ENCODE measurements around the gene SHH.
"Not testable (repeated sequence)": the region's sequence is repeated elsewhere in the genome, so short reads cannot be mapped to it uniquely, and the experiment has no call there.

The SHH gene

GRCh38 chr7:155842496-155843265 lies 30.4 kb upstream of the SHH start:
- DNase-seq (ENCODE audit: low read depth, low spot score): no peak

GRCh38 chr7:155840909-155841308 lies 28.6 kb upstream of the SHH start:
- no peak for DNase-seq (ENCODE audit: low read depth, low spot score)

- DNase-seq (ENCODE audit: low read depth, low spot score): no peak
These were observed 28.1 kb upstream of the SHH start for GRCh38 chr7:155840262-155840885.

- DNase-seq (ENCODE audit: low read depth, low spot score): no peak
These were observed 27.2 kb upstream of the SHH start for GRCh38 chr7:155839461-155839860.

- DNase-seq (ENCODE audit: low read depth, low spot score): not testable (repeated sequence)
These were observed 26.0 kb upstream of the SHH start for GRCh38 chr7:155838312-155838711.

- no peak for DNase-seq (ENCODE audit: low read depth, low spot score)
These were observed 24.8 kb upstream of the SHH start for GRCh38 chr7:155837126-155837479.

GRCh38 chr7:155836216-155837125 lies 24.2 kb upstream of the SHH start:
- no peak for DNase-seq (ENCODE audit: low read depth, low spot score)

GRCh38 chr7:155835446-155836215 lies 23.4 kb upstream of the SHH start:
- DNase-seq (ENCODE audit: low read depth, low spot score): no peak

- no peak for DNase-seq (ENCODE audit: low read depth, low spot score)
These were observed 22.3 kb upstream of the SHH start for GRCh38 chr7:155834486-155835048.

GRCh38 chr7:155833651-155834050 lies 21.4 kb upstream of the SHH start:
- peak; percentile 14 for DNase-seq (ENCODE audit: low read depth, low spot score)

- no peak for DNase-seq (ENCODE audit: low read depth, low spot score)
These were observed 20.3 kb upstream of the SHH start for GRCh38 chr7:155832581-155832981.

- no peak for DNase-seq (ENCODE audit: low read depth, low spot score)
These were observed 19.7 kb upstream of the SHH start for GRCh38 chr7:155831807-155832524.

GRCh38 chr7:155830961-155831806 lies 18.9 kb upstream of the SHH start:
- DNase-seq (ENCODE audit: low read depth, low spot score): no peak

- DNase-seq (ENCODE audit: low read depth, low spot score): no peak
These were observed 17.7 kb upstream of the SHH start for GRCh38 chr7:155829796-155830470.

- DNase-seq (ENCODE audit: low read depth, low spot score): no peak
These were observed 13.1 kb upstream of the SHH start for GRCh38 chr7:155825336-155825735.

- DNase-seq (ENCODE audit: low read depth, low spot score): no peak
These were observed 12.1 kb upstream of the SHH start for GRCh38 chr7:155824227-155824886.

GRCh38 chr7:155821851-155822250 lies 9.6 kb upstream of the SHH start:
- no peak for DNase-seq (ENCODE audit: low read depth, low spot score)

GRCh38 chr7:155820788-155821187 lies 8.5 kb upstream of the SHH start:
- DNase-seq (ENCODE audit: low read depth, low spot score): no peak

GRCh38 chr7:155820246-155820645 lies 8.0 kb upstream of the SHH start:
- no peak for DNase-seq (ENCODE audit: low read depth, low spot score)

All from ELF-1 (cell line).